NCI-H69 (cell line): ENCODE measurements around the gene SERAC1.
A peak's percentile ranks its signal among the peaks of the same experiment; 100 is the strongest.
"Not testable (repeated sequence)": the region's sequence is repeated elsewhere in the genome, so short reads cannot be mapped to it uniquely, and the experiment has no call there.

Experiments
- DNase-seq: peaks from one replicate; lab custom pipeline; 2025; lab: John Stamatoyannopoulos, UW

The SERAC1 gene

DNA sequence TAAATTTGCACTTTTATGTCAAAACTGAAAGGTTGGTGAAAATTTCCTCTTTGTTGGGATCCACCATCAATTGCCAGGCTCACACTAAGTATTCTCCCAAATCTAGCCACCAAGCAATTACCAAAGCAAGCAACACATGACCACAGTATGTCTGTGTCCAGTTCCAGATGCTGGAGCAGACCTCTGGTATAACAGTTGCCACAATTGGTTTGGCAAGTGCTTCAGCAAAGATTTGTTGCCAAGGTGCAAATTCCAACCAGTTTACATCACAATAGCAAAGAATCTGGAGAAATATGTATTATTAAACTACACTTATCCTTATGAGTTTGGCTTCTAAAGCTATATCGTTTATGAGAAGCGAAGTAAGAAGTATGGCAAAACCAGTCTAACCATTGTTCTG is 6.5 kb upstream of the SERAC1 start:
- no peak for DNase-seq

DNA sequence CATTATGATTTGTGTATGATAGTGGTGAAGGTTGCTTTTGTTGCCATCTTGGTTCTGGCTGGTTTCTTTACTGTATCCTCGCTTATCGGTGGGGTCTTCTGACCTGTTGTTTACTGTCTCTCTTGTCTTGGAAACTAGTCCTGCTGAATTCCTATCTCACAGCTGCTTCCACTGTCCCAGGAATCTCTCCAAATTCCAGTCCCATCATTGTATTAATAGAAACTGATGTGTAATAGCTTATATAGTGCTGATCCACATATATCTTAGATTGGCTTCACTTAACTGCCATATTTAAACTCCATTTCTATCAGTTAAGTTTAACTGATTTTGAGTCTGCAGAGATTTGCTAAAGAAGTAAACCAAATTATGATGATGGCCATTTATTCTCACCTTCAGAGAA is 6.0 kb upstream of the SERAC1 start:
- no peak for DNase-seq

DNA sequence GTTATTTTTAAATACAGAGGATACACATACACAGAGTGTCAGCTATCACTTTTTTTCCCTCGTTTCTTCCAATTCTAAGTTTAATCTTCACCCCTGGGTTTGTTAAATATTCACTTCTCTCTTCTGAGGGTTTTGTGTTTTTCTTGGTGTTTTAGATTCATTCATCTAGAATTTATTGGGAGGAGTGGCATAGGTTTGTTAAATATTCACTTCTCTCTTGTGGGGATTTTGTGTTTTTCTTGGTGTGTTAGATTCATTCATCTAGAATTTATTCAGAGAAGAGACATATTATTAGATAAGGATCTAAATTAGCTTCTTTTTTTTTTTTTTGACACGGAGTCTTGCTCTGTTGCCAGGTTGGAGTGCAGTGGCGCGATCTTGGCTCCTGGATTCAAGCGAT is 3.9 kb upstream of the SERAC1 start:
- DNase-seq = no peak

DNA sequence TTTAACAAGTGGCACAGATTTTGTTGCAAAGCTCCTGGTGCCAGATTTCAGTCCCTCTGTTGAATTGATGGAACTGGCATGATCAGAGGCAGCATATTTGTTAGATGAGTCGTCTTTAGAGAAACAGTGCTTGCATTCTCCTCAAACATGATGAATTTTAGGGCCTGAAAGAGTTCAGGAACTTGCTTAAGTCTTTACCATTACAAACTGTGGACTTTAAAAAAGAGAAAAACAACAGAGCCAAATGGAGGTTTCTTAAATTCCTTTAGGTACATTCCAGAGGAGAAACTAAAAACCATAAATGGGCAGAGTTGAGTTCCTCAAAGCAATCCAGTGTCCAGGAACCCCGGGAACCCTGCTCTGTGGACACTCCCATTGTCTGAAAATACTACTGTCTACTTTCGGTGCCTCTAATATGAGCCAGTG is 2.6 kb upstream of the SERAC1 start:
- DNase-seq = no peak

DNA sequence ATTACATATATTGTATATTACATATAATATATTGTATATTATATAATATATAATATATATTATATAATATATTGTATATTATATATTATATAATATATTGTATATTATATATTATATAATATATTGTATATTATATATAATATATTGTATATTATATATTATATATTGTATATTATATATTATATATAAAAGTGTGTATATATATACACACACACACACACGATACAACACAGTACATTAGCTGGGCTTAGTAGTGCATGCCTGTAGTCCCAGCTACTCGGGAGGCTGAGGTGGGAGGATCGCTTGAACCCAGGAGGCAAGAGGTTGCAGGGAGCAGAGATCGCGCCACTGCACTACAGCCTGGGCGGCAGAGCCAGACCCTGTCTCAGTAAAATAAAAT is 1.6 kb upstream of the SERAC1 start:
- not testable (repeated sequence) for DNase-seq

DNA sequence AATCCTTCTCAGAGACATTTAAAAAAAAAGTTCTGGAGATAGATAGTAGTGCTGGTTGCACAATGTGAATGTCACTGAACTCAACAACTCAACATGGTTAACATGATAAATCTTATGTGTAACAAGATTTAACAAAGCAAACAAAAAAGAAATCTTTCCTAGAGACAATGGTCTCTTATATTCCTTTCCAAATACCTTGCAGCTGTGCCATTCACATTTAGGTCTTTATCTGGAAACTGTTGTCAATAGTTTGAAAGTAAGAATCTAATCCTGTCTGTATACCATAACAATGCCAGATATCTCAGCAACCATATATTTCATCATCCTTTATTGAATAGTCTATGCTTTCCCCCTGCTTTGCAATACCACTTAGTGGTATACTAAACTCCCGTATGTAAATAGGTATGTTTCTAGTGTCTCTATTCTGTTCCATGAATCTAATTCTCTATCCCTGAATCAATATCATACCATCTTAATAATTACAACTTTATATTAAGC is 2.1 kb downstream of the SERAC1 start:
- no peak for DNase-seq

DNA sequence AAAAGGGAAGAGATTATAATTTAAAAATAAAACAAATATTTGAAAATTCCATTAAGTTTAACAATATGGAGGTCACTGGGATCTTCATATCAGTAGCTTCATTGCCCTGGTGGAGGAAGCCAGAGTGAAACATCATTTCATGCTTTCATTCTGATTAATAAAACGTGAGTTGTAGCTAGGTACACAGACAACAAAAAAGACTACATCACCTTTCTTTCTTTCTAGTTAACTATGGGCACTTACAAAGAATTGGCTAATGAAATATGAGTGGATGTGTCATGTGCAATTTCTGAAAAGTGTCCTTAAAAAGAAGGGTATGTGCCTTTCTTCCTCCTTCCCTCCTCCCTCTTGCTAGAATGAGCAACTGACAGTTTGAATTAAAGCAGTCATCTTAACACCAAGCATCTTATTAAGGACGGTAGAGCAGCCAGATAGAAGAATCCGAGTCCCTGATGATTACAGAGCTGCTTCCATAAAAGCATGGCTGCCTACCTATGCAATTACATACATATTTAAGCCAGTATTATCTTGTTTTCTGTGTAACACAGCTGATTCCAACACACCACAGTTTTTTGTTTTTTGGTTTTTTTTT is 3.4 kb downstream of the SERAC1 start:
- peak; percentile 8 for DNase-seq

DNA sequence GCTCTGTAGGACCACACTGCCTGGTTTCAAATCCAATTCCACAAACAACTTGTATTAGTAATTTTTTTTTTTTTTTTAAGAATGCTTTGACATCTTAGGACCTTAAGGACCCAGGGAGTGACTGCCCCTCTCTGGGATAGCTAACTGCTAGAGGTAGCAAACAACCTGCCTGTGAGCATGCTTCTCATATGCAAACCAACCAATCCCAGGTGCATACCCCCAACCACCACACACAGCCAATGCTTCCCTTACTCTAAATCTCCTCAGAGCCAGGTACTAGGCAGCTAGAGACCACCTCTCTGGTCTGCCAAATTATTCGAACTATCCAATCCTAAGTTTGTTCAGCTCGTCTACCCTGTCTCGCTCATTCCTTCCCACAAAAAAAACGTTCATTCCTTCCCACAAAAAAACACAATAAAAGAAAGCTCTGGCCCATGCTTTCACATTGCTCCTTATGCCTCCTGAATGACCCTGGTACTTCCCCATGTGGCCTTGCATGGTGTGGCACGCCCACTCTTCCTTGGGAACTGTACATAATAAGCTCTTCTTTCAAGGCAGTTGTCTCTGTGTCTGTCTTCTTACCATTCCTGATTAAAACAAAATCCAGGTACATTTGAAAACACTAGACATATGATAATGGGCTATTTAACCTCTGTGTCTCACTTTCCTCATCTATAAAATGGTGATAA is 6.4 kb downstream of the SERAC1 start:
- DNase-seq = no peak

DNA sequence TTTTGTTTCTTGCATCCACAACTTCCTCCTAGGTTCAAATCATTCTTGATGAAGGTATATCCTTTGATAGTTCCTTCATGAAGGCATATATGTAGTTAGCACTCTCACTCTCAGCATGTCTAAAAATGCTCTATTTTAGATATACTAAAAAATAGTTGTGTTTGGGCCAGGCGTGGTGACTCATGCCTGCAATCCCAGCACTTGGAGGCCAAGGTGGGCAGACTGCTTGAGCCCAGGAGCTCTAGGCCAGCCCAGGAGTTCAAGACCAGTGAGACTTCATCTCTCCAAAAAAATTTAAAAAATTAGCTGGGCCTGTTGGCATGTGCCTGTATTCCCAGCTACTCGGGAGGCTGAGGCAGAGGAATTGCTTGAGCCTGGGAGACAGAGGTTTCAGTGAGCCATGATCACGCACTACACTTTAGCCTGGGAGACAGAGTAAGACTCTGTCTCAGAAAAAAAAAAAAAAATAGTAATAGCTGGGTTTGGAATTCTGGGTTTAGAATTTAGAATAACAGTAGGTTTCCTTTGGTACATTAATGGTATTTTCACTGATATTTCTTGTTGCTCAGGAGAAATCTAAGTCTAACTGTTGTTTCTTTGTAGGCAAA is 7.0 kb downstream of the SERAC1 start:
- DNase-seq = no peak

DNA sequence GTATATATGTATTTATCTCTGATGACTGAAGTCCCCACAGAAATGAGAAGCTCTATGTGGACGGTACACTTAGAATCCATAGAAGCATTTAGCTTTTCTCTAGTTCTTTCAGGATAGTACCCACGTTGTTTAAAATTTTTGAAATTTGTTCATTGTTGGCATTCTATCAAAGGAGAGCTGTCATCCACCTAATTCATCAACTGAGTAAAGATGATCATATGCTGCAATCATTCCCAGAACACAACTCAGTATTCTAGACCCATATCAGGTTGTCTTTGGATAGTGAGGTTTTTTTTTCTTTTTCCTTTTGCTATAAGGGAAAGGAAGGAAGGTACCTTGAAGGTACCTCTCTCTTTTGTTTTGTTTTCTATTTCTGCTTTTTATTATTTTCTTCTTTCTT is 9.3 kb downstream of the SERAC1 start:
- DNase-seq = no peak

GRCh38 chr6:158158123-158158522 is 9.9 kb downstream of the SERAC1 start:
- no peak for DNase-seq

DNA sequence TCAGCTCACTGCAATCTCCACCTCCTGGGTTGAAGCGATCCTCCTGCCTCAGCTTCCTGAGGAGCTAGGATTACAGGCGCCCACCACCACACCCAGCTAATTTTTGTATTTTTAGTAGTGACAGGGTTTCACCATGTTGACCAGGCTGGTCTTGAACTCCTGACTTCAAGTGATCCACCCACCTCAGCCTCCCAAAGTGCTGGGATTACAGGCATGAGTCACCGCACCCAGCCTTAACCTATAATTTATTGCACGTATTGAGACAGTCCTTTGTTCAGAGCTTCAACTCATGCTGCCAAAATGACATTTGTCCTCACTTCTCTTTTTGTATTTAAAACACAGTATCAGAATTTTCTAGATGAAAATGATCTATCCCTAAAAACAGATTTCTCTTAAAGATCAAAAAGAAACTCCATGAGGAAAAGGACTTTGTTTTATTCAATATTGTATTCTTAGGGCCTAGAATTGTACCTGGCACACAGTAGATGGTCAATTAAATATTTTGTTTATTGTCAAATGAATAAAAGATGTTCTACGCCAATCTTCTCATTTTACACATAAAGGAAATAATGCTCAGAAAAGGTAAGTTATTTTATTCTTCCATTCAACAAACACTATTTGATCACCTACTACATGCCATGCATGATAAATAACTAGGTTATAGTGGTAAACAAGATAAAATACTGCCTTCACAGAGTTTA is 10.8 kb downstream of the SERAC1 start:
- DNase-seq = peak; percentile 46

DNA sequence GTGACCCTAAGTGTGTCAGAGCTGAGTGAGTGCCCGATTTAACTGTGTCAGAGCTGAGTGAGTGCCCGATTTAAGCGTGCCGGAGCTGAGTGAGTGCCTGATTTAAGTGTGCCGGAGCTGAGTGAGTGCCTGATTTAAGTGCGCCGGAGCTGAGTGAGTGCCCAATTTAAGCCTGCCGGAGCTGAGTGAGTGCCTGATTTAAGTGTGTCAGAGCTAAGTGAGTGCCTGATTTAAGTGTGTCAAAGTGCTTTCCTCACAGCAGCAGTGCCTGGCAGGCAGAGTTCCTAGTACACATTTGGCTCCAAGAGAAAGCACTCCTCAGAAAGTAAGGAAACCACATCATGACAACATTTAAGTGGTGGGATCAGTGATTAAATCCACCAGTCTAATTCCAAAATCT is 13.2 kb downstream of the SERAC1 start:
- no peak for DNase-seq

DNA sequence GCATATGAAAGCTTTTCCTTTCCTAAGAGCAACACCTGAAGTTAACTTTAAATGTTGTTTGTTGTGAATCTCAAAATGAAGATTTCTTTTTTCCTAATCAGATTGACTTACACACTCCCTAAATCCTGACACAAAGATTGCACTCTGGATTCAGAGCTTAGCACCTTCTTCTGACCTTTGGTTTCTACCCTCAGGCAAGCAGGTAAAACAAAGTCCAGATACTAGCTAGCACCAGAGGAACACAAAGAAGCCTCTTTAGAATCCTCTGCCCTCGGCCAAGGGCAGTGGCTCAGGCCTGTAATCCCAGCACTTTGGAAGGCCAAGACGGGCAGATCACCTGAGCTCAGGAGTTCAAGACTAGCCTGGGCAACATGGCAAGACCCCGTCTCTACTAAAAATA is 14.5 kb downstream of the SERAC1 start:
- no peak for DNase-seq

- no peak for DNase-seq
Observed at GRCh38 chr6:158152659-158153058, 15.4 kb downstream of the SERAC1 start.

DNA sequence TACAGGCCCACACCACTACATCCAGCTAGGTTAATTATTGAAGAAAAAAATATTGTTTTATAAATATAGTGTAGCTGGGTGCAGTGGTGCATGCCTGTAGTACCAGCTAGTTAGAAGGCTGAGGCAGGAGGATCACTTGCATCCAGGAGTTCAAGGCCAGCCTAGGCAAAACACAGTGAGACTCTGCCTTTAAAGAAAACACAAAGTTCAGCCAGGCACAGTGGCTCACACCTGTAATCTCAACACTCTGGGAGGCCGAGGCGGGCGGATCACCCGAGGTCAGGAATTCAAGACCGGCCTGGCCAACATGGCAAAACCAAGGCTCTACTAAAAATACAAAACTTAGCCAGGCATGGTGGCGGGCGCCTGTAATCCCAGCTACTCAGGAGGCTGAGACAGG is 16.0 kb downstream of the SERAC1 start:
- not testable (repeated sequence) for DNase-seq

DNA sequence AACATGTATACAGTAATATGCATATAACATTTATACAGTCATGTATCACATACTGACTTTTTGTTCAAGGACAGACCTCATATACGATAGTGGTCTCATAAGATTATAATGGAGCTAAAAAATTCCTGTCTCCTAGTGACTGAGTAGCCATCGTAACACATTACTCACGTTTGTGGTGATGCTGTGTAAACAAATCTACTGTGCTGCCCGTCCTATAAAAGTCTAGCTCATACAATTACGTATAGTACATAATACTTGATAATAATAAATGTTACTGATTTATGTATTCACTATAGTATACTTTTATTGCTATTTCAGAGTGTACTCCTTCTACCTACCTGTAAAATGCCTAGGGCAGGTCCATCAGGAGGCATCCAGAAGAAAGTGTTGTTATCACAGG is 17.4 kb downstream of the SERAC1 start:
- no peak for DNase-seq

DNA sequence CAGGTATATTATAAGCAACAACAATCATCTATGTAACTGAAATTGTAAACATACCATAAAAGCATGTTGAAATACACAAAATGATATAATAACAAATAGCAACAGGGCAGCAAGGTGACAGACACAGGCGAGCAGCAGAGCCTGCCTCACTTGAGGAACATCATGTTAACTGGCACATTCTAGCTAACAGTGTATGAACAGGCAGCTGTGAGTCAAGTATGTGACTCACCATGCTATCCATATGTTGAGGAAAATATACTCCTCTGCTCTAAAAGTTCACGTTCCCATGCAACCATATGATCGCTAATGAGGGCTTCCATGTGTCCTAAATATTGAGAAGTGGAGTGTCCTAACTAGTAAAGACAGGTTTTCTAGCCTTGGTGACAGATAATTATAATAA is 18.4 kb downstream of the SERAC1 start:
- no peak for DNase-seq

DNA sequence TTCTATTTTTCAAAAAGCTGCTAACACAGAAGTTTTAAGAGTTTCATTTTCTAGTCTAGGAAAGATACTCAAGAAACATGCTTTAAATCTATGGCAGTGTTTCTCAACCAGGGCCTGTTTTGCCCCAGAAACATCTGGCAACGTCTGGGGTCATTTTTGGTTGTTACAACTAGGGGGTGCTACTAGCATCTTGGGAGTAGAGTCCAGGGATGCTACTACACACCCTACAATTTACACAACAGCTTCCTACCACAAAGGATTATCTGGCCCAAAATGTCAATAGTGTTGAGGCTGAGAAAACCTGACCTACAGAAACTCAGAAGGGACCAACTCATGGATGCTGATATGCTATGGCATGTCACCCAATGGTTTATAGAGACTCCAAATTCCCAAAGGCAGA is 24.4 kb downstream of the SERAC1 start:
- peak; percentile 51 for DNase-seq

- no peak for DNase-seq
Observed at GRCh38 chr6:158142789-158143188, 25.3 kb downstream of the SERAC1 start.

- peak; percentile 71 for DNase-seq
Observed at GRCh38 chr6:158131926-158132325, 36.1 kb downstream of the SERAC1 start.

GRCh38 chr6:158125271-158125670 is 42.8 kb downstream of the SERAC1 start:
- no peak for DNase-seq

DNA sequence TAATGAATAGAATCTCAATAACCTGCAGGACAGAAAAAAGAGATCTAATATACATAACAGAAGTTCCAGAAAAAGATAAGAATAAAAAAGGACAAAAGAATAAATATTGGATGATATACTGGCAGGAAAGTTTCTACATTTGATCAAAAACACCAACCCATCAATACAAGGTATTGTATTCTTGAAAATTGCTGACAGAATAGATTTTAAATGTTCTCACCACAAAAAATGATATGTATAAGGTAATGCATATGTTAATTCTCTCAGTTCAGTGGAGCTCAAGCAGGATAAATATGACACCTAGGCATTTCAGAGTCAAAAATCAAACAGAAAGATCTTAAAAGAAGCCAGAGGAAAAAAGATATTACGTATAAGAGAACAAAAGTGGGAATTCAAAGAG is 43.8 kb downstream of the SERAC1 start:
- DNase-seq = no peak
